Stimulated activated CD8-positive, alpha-beta memory T cell treated with anti-CD3 and anti-CD28 coated beads, Interleukin-7, amount 100 ng/mL, for 48 hours (primary cell): Measurements from ENCODE around the gene KIRREL3.

Experiments used
- DNase-seq, 2 donors: peaks; one replicate each; pipeline ENCODE4 v3.0.0-alpha.2; 2020; ENCODE audit warnings: low read depth in 1 of 2; ENCODE audit errors: extremely low read depth in 1 of 2

The KIRREL3 gene

DNA sequence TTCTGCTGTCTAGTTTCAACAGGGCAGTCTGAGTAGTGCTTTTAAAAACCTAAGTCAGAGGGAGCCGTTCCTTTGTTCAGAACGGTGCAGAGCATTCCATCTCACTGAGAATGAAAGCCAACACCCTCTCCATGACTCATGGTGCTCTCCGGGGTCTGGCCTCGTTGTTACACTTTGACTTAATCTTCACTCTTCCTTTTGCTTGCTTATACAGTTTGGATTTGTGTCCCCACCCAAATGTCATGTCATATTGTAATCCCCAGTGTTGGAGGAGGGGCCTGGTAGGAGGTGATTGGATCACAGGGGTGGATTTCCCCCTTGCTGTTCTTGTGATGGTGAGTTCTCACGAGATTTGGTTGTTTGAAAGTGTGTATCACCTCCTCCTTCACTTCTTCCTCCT, 352.8 kb downstream of the KIRREL3 start:
- DNase-seq = no peak

DNA sequence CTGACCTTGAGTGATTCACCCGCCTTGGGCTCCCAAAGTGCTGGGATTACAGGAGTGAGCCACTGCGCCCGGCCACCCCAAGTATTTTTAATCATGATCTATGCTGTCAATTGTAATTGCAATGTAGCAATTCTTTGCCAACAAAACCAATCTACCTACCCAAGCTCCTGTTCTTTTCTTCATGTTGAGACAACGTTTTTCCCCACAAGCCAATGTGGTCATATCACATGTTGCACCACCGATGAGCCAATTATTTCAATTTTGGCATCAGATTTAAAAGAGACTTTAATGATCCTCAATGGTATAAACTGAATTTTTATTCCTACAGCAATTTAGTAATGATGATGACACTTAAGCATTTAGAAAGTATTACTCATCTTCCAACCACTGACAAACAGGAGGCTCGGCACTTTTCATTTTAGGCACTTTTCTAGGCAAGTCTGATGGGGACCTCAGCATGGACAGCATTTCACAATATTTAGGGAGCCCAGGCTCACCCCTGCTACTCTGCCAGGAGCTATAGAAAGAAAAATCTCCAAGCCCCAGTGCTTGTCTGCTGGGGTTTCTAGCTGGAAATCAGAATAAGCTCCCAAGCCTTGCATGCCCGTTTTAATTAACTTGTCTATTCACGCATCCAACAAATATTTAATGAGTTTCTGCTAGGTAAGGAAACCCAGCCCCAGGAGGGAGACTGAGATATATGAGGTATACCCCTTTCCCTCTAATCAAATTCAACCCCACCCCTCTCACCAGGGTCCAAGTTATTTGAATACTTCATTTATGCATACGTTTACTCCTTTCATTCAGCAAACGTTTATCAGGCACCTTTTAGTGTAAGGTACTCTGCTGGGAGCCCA, 353.6 kb downstream of the KIRREL3 start:
- DNase-seq = no peak

DNA sequence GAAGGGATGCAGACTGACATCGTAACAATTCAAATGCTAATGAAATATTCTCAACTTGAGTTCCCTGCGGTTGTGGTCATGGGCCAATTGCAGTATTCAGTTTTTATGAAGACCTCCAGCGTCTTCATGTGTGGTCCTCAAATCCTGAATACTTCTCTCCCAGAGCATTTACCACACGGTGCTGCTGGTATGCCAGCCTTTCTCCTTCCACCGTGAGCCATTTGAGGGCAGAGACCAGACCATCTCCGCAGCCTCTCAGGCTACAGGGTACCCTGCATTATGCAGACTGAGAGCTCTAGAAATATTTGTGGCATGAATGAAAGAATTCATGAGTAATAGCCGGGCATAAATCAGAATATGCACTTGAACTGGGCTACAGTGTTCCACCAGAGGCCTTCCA, 355.4 kb downstream of the KIRREL3 start:
- no peak for DNase-seq

DNA sequence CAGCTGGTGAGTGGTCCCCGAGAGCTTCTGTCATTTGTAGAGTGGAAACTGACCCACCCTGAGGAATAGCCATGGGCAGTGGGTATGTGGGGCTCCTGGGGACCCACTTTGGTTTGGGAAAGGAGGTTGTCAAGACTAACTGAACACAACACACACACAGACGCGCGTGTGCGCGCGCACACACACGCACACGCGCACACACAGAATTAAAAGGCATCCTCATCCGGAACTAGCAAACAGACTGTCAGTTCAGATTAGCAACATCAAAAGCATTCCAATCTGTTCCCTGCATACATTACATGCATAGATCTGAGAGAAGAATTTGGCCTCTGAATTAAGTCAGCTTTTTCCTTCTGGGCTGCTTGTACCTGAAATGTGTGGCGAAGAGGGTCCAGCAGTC, 360.4 kb downstream of the KIRREL3 start:
- no peak for DNase-seq

DNA sequence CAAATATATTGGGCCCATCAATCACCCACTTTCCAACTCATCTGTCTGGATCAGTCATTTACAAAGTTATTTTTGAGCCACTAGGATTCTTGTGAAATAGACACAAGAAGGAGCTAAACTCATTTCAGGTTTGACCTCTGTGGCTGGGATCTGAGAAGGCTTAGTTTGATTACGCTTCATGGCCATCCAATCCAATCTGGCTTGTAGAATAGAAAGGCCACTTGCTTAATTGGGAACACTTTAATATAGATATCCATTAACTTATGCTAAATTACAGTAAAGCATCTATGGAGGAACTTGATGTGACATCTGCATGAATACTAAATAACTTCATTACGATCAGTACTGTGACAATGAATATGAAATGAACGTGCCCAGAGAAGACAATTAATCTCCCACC, 360.9 kb downstream of the KIRREL3 start:
- DNase-seq = no peak

DNA sequence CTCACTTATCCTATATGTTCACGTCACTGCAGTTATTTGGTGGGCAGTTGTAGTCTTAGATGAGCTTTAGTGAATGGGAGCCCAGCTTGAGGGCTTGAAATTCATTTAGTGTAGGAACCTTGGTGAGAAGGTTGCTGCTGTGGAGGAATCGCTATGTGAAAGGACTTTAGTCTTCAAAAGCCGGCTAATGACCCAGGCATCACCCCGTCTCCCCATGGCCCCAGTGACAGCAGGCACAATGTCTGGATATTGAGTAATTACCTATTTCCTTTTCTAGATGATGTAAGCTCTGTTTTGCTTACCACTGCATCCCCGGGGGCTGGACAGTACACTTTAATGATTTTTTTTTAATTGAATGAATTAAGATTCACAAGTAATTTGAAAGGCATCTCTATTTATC, 361.9 kb downstream of the KIRREL3 start:
- no peak for DNase-seq

DNA sequence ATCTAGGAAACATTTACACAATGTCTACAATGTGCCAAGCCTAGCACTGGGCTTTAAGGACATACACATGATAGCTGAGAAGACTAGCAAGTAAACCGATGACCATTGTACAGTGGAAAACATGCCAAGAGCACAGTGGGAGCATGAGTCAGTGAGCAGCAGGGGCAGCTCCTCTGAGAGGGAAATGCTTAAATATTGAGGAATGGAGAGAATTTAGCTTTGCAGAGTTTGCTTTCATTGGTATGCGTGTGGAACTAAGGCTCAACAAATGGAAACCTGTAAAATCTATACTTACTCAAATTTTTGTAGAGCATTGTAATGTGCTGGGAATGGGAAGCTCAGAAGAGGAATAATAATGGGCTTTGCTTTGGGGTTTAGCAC, 362.8 kb downstream of the KIRREL3 start:
- DNase-seq = no peak

DNA sequence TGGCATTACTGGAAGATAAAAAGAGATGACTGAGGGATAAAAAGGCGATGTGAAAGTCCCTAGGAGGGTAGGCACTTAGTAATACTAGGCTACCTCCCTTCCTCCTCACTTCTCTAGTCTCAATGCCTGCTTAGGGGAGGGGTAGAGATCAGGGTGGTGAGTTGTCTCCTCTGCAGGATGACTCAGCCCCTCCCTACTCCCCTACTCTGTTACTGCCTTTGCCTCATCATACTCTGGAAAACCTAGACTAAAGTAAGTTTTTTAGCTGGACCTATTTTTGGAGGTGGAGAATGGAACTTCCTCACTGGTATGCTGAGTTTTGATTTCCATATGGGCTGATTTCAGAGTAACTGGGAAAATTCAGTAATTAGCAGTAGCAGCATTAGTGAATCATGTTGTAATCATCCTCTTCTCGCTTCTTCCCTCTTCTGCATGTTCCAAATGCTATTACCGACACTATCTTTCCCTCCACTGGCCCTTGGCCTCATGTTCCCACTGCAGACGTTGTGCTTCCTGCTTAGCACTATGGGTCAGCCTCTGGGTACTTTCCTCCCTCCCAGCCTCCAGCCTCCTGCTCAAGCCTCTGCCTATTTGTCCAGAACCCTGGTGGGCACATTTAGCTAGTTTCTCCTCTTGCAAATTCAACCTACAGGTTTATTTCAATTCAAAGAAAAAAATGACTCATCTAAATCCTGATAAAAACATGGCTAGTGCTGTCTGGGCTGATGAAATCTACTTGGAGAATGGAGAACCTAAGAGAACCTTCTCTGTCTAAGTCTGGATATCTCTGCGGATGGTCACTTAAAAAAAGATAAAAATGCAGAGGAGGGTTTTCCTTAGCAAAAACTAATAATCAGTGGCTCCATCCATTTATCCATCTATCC, 363.4 kb downstream of the KIRREL3 start:
- DNase-seq = no peak

DNA sequence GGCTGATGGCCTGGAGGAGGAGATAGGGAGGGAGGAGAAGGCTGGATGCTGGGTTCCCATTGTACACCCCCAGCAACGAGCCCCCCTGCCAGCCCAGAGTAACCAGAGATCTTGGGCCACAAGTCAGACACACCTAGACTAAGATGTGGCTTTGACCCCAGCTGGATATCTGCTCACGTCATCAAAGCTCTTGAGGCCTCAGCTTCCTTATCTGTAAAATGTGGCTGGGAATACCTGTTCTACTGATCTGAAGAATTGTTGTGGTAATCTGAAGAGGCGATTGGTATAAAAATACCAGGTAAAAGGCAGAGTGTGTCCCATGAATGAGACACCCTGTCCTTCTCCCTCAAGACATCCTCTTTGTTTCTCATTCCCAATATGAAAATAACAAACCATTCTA, 365.1 kb downstream of the KIRREL3 start:
- DNase-seq = no peak

DNA sequence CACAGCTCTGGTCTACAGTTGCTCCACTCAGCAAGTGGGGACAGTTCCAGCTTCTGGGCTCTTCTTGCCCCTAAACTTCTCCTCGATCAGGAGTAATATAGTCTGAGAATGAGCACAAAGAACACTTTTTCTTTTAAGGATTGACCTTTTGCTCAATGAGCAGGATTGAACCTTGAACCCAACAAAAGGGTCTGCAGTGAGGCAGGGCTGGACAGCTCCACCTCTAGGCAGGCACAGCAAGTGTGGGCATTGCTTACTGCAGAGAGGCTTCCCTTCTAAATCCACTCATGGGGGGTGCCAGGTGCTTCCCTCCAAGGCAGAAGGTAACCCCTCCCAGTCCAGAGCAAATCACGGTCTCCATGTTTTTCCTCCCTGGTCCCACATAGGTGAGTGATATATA, 365.6 kb downstream of the KIRREL3 start:
- no peak for DNase-seq

DNA sequence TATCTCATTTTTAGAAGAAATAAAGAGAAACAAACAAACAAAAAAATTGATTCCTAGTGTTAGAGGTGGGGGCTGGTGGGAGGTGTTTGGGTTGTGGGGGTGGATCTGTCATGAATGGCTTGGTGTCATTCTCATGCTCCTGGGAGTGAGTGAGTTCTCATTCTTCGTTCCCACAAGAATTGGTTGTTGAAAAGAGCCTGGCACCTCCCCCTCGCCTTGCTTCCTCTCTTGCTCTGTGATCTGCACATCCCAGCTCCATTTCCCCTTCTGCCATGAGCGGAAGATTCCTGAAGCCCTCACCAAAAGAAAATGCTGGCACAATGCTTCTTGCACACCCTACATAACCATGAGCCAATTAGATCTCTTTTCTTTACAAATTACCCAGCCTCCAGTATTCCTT, 367.2 kb downstream of the KIRREL3 start:
- no peak for DNase-seq

DNA sequence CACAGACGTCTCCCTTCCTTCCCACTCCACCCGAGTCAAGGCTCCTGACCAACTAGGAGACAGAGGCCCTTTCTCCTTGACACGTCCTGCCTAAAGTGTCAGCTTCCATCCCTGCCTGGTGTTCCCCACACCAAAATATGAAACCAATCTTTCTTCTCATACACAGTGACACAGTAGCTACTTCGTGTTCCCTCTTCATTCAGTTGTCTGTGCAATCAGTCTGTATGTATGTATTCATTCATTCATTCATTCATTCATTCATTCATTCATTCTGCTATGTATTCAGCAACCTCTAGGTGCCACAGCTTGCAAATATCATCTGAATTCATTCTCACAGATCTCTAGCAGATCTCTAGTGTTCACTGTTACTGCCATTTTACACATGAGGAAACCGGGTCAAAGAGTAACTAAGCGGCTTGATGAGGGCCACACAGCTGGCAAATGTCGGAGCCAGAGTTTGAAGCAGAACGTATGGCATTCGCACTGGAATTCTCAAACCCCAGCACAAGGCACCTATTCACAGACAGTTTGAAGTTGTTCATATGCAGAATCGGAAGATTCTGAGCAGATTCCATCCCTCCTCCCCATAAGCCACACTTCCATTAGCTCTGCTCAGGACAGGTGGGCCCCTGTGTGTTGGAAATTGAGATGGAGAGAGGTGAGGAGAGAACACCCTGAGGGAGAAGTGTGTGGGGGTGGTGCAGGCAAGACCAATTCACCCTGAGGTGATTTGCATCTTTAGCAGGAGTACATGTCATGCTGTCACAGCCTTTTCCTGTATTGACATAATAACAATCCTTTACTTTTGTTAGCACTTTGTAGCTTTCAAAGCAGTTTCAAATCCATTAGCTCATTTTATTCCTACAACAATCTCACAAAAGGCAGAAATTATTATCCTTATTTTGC, 369.4 kb downstream of the KIRREL3 start:
- DNase-seq = no peak

DNA sequence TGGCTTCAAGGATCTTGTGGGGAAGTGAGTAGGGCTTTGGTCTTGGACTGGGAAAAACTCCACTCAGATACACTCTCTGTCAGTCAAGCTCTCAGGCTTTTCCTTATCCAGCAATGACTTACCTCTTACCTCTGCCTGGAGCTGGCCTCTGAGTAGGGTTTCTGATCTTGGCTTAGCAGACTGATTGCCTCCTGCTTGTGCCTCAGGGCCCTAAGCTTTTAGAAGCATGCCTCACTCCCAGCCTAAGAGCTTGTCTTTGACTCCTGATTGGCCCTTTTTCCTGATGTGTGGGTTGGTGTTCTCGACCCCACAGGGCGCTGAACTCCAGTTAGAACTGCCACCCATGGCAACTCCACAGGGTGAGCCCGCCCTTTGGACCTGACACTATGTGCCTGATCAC, 370.1 kb downstream of the KIRREL3 start:
- DNase-seq = no peak

DNA sequence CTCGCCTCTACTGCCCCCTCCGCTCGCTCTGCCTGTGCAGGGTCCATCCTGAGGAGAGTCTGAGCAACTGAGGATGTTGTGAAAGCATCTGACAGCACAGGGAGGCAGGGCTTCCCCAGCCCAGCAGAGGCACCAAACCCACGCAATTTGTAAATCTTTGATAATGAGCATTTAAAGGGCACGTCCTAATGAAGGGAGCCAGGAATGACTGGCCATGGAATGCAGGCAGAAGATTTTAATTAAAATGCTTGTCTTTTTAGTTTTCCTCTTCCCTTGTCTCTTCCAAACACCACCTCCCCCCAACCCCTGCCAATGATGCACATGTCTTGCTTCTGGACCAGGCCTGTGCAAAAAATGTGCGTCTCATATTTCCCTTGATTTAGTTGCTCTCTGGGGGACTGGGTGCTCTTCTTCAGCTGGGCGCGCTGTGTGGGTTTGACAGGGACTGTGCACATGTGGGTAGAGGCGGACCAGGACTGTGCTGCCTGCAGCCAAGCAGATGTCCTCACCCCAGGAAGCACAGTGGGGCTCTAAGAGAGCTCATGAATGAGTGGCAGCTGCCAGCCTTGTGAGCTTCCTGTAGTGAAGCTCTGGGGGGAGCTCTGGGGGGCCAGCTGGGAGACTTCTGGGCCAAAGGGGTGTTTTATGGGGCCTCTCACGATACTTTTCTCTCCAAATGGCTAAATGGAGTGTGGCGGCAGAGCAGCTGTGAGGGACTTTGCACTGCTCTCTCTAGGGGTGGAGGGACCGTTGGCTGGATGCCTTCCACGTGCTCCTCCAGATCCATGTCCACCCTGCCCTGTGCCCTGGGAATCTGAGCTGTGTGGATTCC, 371.6 kb downstream of the KIRREL3 start:
- DNase-seq = no peak

DNA sequence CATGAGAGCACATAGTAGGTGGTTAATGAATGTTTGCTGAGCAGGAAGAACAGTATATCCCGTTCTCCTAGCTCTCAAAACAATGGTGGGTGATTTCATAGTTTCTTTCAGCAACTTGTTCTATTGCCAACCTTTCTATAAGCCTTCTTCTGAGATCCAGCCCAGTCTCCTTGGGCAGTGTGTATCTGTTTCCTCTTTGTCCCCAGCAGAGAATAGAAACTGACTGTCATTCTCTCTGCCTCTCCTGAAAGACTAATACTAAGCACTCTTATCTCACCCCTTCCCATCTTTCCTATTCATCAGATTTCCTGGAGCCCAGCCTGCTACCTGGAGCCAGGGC, 372.1 kb downstream of the KIRREL3 start:
- no peak for DNase-seq

DNA sequence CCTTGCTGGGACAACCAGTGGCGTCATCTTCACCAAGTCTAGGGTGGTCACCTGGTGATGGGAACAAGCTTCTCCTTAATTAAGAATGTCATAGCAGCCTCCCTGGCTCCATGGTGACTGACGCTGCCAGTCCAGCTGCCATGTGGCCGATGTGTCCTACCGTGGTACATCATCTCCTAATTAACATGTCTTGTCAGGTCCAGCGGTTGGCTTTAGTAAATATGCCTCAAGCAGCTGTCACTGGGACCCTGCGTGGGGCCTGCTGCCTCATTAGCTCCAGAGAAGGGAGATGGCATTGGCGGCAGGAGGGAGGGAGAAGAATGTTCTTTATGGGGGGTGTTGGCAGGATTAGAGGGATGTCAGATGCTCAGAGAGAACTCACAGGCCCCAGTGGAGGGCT, 373.1 kb downstream of the KIRREL3 start:
- no peak for DNase-seq

DNA sequence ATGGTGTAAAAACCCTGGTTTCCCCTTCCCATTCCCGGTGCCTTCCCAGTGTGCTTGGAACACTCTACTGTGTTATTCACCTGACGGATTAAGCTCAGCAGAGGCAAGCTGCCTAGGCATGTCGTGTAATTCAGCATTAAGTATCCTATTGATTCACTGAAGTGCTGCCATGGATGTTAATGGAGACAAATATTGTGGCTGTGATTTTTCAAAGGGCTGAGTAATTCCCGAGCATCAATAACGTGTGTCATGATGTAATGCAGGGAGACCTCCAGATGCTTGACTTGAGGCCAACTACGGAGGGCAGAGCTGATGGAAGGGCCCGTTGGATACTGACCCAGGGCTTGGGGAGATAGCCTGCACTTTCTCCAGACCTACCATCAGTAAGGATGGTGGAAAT, 376.1 kb downstream of the KIRREL3 start:
- no peak for DNase-seq

DNA sequence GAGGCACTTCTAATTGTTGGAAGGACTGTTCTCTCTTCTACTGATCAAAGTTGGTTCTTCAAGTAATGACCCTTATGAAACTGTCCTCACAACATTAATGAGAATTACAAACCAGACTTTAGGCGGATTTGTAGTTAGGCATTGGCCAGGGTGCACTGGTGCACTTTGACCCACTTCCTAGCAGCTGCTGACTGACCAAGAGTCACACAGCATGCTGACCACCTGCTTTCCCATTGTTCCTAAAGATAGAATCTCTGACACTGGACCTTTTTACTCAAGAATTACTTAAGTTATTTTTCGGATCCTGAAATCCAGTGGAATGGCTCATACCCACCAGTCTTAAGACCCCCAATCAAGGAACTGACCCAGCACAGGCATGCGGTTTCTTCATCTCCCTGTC, 381.1 kb downstream of the KIRREL3 start:
- DNase-seq = no peak

DNA sequence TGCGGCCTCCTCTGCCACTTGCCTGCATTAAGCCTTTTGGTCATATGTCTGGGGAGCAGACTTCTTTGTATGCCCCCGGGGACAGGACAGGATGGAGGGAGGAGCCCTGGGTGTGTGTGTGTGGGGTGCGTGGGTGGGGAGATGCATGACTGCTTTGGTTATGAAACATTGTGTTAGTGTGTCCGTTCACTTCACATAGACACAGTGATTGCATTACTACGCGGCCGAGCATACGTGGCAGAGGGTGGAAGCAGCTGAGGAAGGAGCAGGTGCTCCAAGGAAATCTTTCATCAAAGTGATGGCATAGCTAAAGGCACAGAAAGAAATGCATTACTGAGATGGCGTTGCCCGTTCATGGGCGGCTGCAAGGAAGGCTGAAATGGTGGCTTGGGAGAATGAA, 384.7 kb downstream of the KIRREL3 start:
- DNase-seq = no peak

DNA sequence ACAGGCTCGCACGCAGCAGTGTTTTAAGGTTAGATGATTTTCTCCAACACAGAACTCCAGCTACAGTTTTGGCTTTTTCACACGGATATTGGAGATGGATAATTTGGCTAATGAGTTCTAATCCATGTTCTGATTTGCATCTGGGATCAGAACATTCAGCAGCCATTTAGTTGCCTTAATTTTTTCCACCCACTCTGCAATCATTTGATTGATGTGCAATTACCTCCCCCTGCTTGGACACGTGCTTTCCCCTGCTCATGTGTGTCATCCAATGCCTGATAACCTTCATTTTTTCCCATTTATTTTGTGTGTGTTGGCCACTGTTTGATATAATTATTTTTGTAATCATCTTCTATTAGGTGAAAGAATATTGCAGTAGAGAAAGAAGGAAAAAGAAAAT, 387.3 kb downstream of the KIRREL3 start:
- no peak for DNase-seq
